ENCODE measurements around the gene ATG7.
"Not testable (repeated sequence)": the region's sequence is repeated elsewhere in the genome, so short reads cannot be mapped to it uniquely, and the experiment has no call there.

Gene ATG7

GRCh38 chr3:11250902-11251806 is 21.0 kb upstream of the ATG7 start:
- DNase-seq (ENCODE audit: low read depth in 2 of 2, low spot score in 1 of 2) = no peak

- DNase-seq (ENCODE audit: low read depth in 2 of 2, low spot score in 1 of 2) = no peak
Observed at GRCh38 chr3:11251807-11252176, 20.4 kb upstream of the ATG7 start.

- DNase-seq (ENCODE audit: low read depth in 2 of 2, low spot score in 1 of 2) = no peak
Observed at GRCh38 chr3:11254876-11255275, 17.3 kb upstream of the ATG7 start.

GRCh38 chr3:11255537-11255936 is 16.7 kb upstream of the ATG7 start:
- DNase-seq (ENCODE audit: low read depth in 2 of 2, low spot score in 1 of 2) = not testable (repeated sequence)

GRCh38 chr3:11258958-11259357 is 13.2 kb upstream of the ATG7 start:
- DNase-seq (ENCODE audit: low read depth in 2 of 2, low spot score in 1 of 2) = no peak

GRCh38 chr3:11260460-11260859 is 11.7 kb upstream of the ATG7 start:
- no peak for DNase-seq (ENCODE audit: low read depth in 2 of 2, low spot score in 1 of 2)

- no peak for DNase-seq (ENCODE audit: low read depth in 2 of 2, low spot score in 1 of 2)
Observed at GRCh38 chr3:11269007-11269406, 3.2 kb upstream of the ATG7 start.

GRCh38 chr3:11272906-11273574 is 843 bp downstream of the ATG7 start:
- no peak for DNase-seq (ENCODE audit: low read depth in 2 of 2, low spot score in 1 of 2)

GRCh38 chr3:11273891-11274291 is 1.7 kb downstream of the ATG7 start:
- DNase-seq (ENCODE audit: low read depth in 2 of 2, low spot score in 1 of 2) = no peak

GRCh38 chr3:11274566-11275142 is 2.5 kb downstream of the ATG7 start:
- DNase-seq (ENCODE audit: low read depth in 2 of 2, low spot score in 1 of 2) = no peak

- no peak for DNase-seq (ENCODE audit: low read depth in 2 of 2, low spot score in 1 of 2)
Observed at GRCh38 chr3:11275926-11276325, 3.7 kb downstream of the ATG7 start.

- DNase-seq (ENCODE audit: low read depth in 2 of 2, low spot score in 1 of 2) = no peak
Observed at GRCh38 chr3:11276901-11277300, 4.7 kb downstream of the ATG7 start.

GRCh38 chr3:11282250-11283138 is 10.3 kb downstream of the ATG7 start:
- no peak for DNase-seq (ENCODE audit: low read depth in 2 of 2, low spot score in 1 of 2)

GRCh38 chr3:11283139-11283475 is 10.9 kb downstream of the ATG7 start:
- DNase-seq (ENCODE audit: low read depth in 2 of 2, low spot score in 1 of 2) = no peak

GRCh38 chr3:11284011-11284410 is 11.8 kb downstream of the ATG7 start:
- DNase-seq (ENCODE audit: low read depth in 2 of 2, low spot score in 1 of 2) = no peak

- no peak for DNase-seq (ENCODE audit: low read depth in 2 of 2, low spot score in 1 of 2)
Observed at GRCh38 chr3:11285471-11285870, 13.3 kb downstream of the ATG7 start.

- no peak for DNase-seq (ENCODE audit: low read depth in 2 of 2, low spot score in 1 of 2)
Observed at GRCh38 chr3:11287404-11287803, 15.2 kb downstream of the ATG7 start.

GRCh38 chr3:11288021-11288491 is 15.9 kb downstream of the ATG7 start:
- DNase-seq (ENCODE audit: low read depth in 2 of 2, low spot score in 1 of 2) = no peak

- DNase-seq (ENCODE audit: low read depth in 2 of 2, low spot score in 1 of 2) = no peak
Observed at GRCh38 chr3:11288786-11289637, 16.8 kb downstream of the ATG7 start.

GRCh38 chr3:11289864-11290263 is 17.7 kb downstream of the ATG7 start:
- no peak for DNase-seq (ENCODE audit: low read depth in 2 of 2, low spot score in 1 of 2)

Measured in stimulated activated CD8-positive, alpha-beta memory T cell treated with anti-CD3 and anti-CD28 coated beads, Interleukin-4, amount 100 ng/mL, for 1 hour (primary cell).